H4 (cell line): Measurements from ENCODE around the gene RPGRIP1L. TPM values are rescaled to one million over a fixed set of nuclear protein-coding genes. Genes with fewer than 3 reads are reported as not detected.

ENCODE experiments used
- total RNA-seq: library from RNA; depleted of rRNA; stranded (reverse); fragments of >200 nt; shearing (Covaris generic); gene quantifications from 2 replicates; pipeline ENCODE4 v1.2.3, GENCODE V29; 2014; rRNA removed

The RPGRIP1L gene
- total RNA-seq, 1 experiment from 2014 or later: 8.2 TPM

Other genes starting within 250 kb of the RPGRIP1L start
- 13.7 and 17.1 TPM in 2 replicates for gene AKTIP, start 200.7 kb downstream of the RPGRIP1L start, total RNA-seq
- 62.8 and 73.6 TPM in 2 replicates for gene FTO, start 297 bp upstream of the RPGRIP1L start, total RNA-seq